Suppressor macrophage treated with lipopolysaccharide for 4 hours (primary cell): ENCODE data around the gene ALOX5AP.
A peak's percentile ranks its signal among the peaks of the same experiment; 100 is the strongest.

Experiments used
- DNase-seq: peaks from one replicate; pipeline ENCODE4 v3.0.0-alpha.2; 2020

Gene ALOX5AP

DNA sequence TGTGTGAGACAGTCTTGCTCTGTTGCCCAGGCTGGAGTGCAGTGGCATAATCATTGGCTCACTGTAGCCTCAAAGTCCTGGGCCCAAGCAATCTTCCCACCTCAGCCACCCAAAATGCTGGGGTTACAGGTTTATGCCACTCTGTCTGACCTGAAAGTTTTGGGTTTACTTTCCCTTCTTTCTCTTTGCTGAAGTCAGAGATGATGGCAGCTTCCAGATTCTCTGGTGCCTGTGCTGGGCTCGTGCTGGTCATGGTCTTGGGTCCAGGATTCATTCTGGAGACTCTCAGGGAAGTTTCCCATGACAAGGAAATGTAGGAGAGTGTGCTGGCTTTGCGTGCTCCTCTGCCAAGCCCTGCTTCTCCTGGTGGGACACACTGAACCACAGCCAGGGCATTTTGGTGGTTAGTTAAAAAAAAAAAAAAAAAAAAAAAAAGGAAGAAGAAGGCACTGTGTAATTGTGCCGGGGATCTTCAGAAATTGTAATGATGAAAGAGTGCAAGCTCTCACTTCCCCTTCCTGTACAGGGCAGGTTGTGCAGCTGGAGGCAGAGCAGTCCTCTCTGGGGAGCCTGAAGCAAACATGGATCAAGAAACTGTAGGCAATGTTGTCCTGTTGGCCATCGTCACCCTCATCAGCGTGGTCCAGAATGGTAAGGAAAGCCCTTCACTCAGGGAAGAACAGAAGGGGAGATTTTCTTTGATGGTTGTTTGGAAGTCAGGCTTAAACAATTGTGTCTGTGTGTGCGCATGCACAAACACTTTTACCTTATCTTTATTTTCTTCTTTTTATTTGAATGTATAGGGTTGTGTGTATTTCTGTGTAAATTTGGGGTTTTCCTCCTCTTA, at the start of gene ALOX5AP:
Gene ALOX5AP, plus strand, starts transcription at position 519 of the 847 bp plus-strand sequence. Its CDS starts 63 bp downstream, at position 582.
- DNase-seq = peak; percentile 86

DNA sequence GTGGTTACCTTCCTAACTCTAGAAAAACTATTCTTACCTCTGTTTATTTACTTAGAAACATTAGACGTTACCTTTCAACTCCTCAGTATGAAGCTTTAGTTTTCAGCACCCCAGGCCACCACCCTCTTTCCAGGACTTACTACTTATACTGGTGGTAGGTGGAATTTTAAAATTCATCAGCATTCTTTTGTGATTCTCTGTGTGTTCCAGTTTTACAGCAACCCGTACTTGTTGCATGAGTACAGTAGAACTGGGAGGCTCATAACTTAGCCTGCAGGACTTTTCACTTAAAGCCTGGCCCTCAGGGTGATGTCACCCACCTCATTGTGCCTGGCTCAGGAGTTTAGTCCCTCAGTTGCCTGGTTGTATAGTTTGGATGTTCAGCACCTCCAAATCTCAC, 49.4 kb upstream of the ALOX5AP start:
- no peak for DNase-seq

DNA sequence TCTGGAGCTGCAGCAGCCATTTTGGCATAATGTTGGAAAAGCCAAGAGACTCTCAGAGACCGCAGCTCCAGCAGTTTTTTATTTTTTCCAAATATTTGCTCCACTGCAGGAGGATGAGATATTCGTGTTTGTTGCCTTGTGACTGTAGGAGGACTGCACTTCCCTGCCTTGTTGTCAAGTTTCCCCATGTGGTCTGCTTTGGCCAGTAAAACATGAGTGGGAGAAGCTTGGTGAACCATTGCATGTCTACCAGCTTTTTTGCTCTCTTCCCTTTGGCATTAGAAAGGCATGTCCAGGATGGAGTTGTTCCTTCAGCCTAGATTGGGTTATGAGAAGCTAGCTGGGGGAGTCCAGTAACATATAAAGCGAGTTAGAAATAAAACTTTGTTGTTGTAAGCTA, 47.7 kb upstream of the ALOX5AP start:
- DNase-seq = no peak

DNA sequence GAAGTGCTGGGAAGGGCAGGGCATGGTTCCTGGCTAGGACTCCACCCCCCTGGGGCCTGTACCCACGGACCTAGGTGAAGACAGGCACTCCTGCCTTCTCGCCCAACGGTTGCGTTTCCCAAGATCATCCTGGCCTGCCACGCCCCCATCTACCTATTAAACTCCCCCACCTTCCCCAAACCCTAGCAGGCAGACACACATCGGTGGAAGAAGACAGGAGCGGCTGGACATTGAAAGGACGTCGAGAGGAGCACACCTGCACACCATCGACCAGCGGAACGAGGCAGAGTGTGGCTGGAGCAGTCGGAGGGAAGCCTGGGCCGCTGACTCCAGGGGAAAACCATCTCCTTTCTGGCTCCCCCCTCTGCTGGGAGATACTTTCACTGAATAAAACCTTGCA, 45.6 kb upstream of the ALOX5AP start:
- DNase-seq = no peak

DNA sequence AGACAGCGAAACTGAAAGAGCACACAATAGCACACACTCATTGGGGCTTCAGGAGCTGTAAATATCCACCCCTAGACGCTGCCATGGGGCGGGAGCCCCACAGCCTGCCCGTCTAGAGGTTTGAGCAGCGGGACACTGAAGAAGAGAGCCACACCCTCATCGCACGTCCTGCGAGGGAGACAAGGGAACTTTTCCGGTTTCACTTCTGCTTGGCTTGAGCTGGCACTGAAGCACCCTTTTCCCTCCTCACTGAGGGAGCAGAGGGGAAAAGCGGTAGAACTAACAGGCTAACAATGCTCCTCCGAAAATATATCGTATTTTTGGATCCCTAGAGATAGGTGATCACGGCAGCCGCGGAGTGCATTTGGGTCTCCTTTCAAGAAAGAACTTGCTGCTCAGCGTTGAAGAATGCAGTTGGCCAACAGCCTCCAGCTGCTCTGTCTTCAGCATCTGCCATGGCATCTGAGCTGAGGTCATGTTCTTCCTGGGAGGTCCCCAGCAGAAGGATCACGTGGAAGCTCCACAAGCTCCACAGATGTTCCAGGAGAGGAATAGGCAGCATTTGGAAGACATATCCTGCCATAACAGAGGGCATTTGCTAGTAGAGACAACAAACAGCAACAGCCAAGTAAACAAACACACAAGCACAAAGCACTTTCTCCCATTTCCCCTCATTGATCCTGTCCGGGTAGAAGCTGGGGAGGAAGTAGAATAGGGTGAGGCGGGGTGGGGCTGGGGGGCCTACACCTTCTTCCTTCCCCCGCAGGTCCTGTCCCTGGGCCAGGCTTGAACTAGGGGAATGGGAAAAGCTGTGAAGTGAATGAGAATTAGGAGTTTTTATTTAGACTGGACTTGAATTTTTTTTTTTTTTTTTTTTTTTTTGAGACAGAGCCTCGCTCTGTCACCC, 44.8 kb upstream of the ALOX5AP start:
- peak; percentile 89 for DNase-seq

DNA sequence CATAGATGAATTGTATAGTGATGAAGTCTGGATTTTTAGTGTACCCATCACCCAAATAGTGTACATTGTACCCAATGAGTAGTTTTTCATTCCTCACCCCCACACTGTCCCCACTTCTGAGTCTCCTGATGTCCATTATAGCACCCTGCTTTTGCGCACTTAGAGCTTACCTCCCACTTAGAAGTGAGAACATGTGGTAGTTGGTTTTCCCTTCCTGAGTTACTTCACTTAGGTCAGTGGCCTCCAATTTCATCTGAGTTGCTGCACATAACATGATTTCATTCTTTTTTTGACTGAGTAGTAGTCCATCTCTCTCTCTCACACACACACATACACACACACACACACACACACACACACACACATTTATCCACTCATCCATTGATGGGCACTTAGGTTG, 43.2 kb upstream of the ALOX5AP start:
- no peak for DNase-seq

DNA sequence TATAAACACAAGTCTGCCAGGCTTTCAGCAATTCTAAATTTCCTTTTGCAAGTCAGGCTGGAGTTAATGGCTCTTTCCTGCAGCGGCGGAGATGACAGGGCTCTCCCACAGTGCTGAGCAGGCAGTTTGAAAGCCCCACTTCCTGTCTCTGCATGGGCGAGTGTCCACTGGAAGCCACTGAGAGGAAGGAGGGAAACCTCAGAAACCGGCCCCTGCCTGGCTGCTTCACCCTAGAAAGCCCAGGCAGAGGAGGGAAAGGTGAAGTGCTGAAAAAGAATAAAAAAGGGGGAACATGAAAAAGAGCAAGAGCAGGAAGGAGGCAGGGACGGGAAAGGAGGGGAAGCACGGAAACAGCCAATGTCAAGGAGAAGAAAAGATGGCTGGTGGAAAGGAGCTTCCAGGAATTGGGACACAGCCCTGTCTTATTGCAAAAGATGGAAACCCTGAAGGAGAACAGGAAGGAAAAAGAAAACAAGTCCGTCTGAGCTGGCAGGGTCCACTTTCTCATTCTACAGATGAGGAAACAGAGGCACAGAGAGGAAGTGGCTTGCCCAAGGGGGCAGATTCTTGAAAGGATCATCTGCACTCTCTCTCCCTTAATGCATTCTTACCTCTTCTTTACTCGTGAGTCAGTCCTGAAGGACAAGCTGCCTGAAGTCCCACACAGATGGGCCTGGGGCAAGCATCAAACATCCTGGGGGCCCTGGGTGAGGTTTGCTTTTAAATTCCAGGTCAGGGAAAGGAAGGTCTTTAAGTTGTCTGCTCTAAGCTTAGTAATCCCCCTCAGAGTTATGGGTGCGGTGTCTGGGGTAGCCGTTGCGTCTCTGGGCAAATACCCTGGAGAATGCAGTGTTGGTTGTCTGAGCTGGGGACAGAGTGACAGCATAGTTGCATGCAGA, 38.8 kb upstream of the ALOX5AP start:
- peak; percentile 71 for DNase-seq

DNA sequence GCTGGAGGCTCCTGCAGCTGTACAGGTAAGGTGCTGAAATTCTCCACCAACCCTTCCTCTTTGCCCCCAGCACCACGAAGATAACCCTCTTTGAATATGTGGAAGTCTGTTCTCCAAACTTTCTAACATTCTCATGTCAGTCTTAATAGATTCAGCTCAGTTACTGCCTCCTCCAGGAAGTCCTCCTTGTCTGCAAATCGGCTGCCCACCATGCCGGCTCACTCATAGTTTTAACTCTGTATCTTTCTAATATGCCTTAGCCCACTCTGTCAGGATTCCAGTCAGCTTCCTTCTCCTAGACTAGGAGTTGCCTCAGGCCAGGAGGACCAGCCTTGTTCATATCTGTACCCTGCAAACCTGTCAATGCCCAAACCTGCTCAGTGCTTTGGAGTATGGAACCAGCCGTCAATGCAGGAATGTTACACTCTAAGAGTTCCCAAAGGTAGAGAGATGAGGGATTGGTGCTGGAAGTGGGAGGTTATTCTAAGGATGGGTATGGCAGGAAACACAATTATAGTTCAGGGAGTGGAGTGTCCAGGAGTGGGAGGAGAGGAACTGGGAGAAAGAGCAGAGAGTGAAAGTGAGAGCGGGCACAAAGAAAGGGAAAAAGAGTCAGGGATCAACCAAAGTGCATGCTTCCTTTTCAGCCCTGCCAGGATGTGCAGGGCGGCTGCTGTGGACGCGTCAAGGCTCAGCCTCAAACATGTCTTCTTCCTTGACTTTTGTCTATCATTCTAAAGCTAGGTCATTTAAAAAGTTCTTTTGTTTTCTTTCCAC, 38.0 kb upstream of the ALOX5AP start:
- DNase-seq = peak; percentile 65

DNA sequence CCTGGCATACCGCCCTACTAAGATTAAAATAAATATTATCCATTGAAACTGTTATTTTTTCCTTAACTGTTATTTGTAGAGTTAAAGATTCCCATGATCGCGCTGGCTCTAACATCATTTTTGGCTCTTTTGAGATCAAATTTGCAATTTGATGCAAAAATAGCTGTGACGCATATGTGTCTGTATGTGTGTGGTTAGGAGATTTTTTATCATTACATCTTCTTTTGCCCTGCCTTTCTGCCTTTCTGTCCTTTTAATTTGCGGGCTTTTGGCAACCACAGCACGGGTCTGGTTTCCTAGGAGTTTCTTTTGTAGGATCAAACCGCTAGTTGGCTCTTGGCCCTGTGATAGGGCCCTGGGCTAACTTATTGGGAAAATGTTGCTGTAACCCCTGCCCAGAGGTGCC, 37.3 kb upstream of the ALOX5AP start:
- no peak for DNase-seq

DNA sequence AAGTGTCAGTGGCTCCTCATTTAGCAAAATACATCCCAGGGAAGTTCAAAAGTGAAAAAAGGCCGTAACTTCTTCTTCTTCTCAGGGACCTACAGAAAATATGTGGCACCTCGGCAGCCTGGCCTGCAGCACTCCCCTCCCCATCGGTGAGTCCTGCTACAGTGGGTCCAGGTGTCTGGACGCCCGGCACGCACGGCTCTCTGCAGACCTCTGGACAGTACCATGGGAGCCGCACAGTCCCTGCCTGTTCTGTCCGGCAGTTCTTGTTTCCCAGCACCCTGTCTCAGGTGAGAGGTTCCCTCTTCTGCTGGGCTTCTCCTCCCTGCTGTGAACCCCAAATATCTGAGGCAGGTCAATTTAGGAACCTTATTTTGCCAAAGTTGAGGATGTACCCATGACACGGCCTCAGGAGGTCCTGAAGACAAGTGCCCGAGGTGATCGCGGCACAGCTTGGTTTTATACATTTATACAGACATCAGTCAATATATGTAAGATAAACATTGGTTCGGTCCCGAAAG, 36.8 kb upstream of the ALOX5AP start:
- DNase-seq = no peak

DNA sequence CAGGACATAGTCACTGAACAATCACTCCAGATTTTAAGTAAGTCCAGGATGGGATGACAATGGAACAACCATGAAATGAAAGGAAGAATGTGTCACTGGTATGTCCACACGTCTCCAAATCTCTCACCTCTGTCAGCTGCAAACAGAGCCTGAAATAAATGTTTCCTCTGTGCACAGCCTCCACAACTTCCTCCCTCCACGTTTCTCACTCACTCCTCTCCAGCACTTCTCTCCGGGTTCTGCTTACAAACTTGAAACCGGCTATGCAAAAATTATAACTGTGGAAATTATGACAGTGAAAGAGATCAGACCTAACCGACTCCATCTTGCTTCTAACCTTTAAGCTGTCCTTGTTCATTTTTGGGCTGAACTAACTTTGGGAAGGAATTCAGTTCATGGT, 35.0 kb upstream of the ALOX5AP start:
- DNase-seq = no peak

DNA sequence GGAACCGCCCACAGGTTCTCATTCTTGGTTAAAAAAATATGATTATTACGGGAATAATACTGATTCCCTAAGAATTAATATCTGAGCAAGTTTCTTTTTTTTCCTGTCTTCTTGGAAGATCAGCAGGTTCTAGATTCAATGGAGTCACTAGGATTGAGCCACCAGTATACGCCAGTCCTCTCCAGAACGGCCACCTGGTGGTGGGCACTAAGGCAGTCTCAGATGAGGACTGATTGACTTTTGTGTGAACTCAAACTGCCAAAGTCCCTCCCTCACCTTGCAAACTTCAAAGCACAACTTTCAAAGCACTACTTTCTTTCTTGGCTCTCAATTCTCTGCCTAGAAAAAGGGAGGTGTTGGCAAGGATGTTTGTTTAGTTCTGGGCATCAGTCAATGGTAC, 33.3 kb upstream of the ALOX5AP start:
- DNase-seq = no peak

DNA sequence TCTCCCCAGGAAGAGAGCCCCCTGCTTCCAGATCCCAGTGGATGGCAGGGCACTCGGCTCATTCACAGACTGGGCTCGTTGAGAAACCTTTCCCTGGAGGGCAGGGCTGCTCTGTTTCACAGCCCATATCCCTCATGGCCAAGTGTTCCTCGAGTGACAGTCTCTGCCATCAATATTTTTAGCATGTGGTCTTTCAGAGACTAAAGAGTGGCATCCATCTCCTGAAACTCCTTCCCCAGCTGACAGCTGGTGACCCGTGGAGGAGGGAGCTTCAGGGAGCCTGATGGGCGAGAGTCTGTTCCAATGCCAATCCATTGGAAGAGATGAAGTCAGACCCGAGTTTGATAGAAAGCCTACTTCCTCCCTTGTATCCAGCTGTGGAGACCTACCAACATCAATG, 30.7 kb upstream of the ALOX5AP start:
- no peak for DNase-seq

DNA sequence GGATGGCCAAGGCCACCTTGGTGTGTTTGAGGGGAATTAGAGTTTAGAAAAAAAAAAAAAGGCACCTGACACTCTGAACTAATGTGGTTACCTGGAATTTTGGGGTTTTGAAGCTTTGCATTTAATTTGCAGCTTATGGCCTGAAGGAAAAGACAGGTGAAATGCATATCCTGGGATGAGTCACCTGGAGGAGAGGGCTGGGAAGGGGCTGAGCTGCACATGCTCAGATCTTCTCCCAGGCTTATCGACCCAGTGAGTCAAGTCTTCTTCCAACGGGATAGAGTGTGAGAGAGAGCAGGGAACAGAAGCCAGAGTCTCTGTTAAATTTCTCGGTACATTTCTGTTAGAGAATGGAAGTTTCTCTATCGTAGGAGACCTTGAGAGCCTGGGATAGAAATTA, 29.7 kb upstream of the ALOX5AP start:
- no peak for DNase-seq

DNA sequence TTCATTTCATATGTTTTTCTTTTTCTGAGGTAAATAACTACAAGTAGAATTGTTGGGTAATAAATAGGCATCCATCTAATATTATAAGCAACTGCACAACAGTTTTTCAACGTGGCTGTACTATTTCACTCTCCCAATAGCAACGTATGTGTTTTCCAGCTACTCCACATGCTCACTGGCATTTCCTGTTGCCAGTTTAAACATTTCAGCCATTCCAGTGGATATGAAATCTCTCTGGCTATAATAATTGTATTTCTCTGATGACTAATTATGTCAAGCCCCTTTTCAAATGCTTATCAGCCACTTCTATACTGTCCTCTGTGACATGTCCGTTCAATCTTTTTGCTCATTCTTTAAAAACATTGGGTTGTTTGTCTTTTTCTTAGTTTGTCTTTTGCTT, 26.8 kb upstream of the ALOX5AP start:
- no peak for DNase-seq

DNA sequence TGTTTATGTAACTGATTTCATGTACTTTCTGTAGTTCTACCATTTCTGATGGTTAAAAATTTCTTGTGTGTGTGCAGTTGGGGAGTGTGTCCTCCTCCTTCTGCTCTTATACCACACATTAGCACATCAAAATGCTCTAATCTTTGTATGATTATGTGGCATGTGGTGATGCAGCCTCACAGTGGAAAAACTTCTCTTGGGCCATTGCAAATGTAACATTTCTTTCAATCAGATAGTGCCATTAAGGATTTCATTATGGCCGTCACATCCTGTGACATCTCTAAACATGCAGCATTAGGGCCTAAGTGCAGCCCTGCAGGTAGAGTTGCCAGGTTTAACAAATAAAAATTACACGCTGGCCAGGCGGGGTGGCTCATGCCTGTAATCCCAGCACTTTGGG, 24.9 kb upstream of the ALOX5AP start:
- no peak for DNase-seq

DNA sequence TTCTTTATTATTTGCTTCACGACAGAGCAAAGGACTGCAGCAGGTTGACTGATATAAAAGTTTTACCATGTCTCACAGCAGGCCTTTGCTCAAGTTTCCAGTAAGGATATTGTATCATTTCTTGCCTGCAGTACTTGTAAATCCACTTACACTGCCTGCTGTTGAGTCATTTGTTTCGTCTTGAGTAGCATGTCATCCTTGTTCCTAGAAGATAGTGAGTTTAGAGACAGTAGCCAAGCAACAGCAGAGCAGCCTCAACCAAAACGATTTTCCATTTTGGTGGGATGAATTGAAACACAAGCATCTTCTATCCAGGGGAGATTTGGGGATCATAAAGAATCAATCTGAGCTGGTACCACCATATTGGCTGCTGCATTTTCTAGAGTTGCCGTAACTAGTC, 24.0 kb upstream of the ALOX5AP start:
- DNase-seq = peak; percentile 77

DNA sequence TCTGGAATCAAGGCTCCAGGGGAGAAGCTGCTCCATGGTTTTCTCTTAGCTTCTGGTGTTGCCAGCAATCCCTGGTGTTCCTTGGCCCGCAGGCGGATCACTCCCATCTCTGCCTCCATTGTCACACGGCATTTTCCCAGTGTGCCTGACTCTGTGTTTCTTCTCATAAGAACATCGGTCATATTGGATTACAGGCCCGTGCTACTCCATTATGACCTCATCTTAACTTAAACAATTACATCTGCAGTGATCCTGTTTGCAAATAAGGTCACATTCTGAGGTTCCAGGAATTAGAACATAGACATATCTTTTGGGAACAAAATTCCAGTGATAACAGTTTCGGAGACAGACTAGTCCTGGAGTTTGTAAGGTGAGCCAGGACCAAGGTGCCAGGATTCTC, 23.5 kb upstream of the ALOX5AP start:
- DNase-seq = no peak

DNA sequence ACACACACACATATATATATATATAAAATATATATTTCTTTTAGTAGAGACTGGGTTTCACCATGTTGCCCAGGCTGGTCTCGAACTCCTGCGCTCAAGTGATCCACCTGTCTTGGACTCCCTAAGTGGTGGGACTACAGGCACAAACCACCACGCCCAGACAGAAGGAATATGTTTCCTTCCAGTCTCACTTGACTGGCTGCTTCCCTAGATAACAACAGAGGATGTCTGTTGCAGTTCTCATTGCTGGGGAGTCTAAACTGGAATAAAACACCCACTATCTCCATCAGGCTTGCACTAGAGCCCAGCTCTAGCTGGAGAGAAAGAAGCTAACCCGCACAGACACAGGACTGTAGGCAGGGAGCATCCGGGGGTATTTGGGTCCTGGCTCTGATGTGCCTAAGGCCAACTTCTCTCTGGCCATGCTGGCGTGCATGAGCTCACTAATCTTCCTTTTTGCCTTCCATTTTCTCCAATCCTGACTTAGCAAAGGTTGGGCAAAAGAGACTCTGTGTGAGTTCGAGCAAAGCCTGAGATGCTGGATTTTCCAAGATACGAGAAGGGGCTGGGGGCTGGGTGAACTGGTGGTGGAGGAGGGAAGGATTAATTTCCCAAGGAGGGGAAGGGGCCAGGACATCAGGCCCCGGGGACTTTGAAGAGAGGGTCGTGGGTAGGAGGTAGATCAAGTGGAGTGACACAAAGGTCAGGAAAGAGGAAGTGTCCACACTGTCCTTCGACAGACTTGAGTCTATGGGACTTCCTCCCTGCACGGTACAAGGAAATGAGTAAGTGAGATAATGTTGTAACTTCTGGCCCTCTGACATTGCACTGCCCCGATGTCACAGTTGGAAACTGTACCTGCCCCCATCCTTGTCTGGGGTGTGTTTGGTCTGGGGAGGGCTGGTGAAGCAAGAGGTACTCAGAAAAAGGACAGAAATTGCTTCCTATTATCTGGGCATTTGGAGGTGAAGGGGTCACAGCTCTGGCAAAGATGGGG, 22.5 kb upstream of the ALOX5AP start:
- DNase-seq = peak; percentile 92

DNA sequence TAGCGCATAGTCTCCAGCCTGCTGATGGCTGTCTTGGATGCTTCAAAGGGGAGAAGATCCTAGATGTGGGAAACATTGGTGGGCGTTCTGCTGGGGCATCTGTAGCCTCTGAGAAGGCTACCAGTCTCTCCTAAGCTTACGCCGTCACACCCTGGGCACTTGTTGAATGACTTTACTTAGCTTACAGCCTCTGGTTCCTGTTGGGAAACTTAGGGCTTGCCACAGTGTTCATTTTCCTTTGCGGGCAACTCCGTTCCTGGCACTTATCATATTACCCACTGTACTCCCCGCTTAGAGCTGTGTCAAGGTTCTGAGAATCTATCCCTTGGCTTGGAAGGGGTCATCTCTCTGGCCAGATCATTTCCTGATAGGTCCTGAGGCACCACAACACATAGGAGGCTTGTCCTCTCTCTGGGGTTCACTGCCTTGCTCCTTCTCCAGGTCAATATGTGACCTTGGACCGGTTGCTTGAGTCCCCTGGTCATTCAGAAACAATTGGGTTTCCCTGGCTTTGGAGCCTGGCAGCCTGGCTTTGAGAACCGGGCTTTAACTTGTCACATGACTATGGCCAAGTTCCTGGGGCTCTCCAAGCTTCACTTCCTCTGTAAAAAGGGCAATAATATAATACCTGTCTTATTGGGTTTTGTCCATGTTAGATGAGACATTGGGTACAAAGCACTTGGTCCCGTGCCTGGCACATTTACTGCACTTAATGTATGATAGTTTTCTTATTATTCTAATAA, 20.5 kb upstream of the ALOX5AP start:
- peak; percentile 89 for DNase-seq
